NCI-H69 (cell line): ENCODE data around the gene FGFBP1.
"Not testable (repeated sequence)": the region's sequence is repeated elsewhere in the genome, so short reads cannot be mapped to it uniquely, and the experiment has no call there.

ENCODE experiments used
- DNase-seq: peaks from one replicate; lab custom pipeline; 2025; lab: John Stamatoyannopoulos, UW

The FGFBP1 gene

DNA sequence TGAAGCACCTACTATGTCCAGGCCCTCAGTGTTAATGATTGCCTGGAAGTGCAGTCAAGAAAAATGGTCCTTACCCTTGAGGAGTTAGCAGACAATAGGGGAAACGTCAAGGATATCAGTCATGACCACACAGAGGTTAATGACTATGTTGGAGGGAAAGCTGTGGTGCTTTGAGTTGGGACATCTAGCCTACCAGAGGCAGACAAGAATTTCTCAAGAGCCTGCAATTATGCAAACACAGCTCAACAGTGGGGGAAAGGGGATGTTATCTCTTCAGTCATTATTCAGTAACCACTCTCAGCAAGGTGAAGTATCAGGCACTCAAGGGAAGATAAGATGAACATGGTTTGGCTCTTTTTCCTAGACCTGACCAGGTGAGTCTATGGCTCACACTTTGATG lies 7.0 kb upstream of the FGFBP1 start:
- no peak for DNase-seq

DNA sequence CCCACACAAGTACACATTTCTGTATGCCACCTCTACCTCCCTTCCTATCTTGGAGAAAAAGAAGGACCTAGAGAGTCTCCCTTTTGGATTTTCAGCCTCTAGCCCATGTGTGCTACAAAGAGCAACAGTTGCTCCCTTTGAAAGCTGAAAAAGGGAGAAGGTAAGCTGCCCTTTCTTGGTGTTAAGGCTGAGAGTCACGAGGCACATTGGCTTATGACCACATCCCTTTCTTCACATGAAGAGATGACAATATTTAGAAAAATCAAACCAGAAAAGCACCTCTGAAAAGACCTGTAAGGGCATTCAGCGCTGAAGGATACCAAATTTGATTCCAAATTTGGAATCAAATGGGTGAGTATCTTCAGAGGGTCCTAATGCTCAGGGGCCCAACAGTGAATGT lies 6.4 kb upstream of the FGFBP1 start:
- no peak for DNase-seq

DNA sequence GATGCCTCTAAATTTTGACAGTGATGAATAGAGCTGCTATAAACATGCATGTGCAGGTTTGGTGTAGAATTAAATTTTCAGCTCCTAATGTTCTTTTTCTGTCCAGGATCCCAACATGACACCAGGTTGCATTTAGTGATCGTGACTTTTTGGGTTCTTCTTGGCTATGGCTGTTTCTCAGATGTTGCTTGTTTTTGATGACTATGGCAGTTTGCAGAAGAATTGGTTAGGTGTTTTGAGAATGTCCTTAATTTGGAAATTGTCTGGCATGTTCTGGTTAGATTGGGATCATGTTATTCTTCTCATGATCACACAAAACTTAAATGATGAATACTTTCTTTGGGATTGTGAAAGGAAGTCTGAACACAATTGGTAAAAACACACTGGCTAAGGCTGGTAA lies 3.7 kb upstream of the FGFBP1 start:
- no peak for DNase-seq

DNA sequence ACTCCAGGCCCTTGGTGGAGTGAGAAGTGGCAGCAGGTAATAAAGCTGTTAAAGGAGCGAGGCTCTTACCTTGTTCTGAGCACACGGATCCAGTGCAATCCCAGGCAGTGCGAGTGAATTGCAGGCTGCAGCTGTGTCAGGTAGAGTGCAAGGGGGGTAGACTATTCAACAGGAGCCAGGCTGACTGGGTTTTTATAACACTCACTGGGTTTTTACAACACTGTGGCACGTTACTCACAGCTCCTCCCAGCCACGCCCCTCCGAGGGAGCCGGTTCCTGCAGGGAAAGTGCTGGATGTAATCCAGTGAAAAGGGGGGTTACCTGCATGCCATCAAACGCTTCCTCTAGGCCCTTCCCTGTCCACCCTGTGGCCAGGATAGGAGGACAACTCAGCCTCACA lies 358 bp downstream of the FGFBP1 start:
- peak; percentile 20 for DNase-seq

DNA sequence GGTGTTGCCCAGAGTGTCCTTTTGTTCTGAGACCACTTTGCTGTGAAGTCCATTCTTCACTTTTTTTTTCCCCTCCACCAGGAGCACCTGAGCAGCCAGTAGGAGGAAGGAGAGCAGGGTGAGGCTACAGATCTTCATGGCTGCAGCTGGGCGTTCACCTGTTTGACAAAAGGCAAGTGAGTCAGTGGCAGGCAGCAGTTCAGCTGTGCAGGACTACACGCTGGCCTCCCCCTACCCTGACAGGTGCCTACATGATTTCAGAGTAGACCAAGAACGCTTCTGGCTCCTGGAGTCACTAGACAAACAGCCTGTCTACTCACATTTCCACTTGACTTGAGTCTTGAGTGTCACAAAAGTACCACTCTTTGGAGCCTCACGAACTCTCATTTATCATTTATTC lies 2.0 kb downstream of the FGFBP1 start:
- DNase-seq = no peak

DNA sequence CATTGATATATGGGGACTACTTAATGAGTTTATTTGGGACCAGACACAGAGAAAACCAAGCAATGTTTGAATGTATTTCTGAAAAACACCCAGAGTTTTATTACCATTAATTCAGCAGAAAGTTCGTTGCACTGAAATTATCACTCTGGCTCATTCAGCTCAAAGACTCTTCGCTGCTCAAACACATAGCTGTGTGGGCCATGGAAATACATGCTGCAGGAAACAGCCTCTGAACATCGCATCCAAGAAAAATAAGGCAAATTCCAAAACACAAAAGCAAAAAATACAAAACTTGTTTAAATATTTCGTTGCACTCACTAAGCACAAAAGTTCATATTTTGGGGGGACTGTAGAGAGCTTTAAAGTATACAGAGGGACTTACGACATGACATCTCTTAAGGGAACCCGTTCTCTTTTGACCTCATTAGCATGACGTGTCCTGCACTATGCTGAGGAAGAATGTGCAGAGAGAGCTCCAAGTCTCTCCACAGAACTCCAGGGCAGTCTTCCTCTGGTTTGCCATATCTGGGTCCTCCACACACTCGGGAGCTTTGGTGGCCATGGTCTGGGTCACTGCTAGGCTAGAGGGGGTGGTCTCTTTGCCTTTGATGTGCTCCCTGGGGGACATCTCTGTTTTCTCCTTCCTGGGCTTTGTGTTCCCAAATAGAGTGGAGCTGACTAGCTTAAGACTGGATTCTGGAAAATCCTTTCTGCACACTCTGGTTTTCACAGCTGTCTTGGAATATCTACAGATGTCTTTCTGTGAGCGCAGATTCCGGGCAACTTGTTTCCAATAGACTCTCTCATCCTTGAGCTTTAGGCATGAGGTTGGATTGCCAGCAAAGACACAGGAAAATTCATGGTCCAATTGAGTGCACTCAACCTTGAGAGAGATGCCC lies 2.8 kb downstream of the FGFBP1 start:
- no peak for DNase-seq

DNA sequence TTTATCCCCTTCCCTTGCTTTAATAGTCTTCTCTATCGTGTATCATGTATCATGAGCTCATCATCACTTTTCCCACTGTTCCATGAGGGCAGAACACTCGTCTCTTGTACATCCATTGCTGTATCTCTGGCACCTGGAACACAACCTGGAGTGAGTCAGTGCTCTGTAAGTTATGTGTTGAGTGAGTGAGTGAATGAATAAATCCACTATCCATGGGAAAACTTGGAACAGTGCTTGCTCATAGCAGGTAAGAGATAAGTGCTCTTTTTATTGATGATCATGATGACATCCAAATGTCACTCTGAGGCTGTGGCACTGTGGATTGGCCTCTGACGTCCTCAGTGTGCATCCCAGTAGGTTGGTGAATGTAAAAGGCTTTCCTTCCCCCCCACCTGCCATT lies 4.3 kb downstream of the FGFBP1 start:
- DNase-seq = no peak

DNA sequence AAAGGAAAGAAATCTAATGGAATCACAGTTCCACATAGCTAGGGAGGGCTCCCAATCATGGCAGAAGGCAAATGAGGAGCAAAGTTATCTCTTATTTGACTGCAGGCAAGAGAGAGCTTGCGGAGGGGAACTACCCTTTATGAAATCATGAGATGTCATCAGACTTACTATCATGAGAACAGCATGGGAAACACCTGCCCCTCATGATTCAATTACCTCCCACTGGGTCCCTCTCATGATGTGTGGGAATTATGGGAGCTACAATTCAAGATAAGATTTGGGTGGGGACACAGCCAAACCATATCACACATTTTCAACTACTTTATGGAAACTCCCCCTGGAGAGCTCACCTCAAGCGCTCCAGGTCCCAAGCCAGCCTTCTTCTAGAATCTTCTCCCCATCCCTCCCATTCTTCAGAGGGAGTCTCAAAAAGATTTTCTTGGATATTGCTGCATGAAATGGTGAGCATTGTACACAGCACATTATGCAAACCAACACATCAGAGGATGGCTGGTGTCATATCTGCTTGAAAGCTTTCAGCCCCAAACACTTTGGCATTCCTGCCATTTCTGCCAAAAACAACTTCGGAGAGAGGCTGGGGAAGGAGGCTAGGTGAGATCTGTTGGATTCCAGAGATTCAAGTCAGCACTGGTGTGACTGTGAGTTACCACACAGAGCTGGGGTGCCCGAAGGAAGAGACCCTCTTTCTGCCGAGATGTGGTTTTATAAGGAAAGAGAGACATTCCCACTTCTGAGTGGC lies 6.9 kb downstream of the FGFBP1 start:
- DNase-seq = no peak

DNA sequence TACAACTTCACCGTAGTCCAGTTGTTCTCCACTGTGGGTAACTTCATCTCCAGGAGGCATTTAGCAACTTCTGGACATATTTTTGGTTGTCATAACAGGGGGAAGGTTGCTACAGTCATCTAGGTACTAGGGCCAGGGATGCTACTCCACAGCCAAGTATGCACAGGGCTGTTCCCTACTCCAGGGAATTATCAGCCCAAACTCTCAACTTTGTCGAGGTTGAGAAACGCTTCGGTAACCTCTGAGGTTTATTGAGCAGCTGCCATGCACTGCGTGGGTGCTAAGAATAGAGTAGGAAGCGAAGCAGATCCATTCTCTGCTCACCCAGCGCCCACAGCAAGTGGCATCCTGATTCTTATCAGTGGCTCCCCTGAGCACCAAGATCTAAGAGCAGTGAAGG lies 8.2 kb downstream of the FGFBP1 start:
- no peak for DNase-seq

DNA sequence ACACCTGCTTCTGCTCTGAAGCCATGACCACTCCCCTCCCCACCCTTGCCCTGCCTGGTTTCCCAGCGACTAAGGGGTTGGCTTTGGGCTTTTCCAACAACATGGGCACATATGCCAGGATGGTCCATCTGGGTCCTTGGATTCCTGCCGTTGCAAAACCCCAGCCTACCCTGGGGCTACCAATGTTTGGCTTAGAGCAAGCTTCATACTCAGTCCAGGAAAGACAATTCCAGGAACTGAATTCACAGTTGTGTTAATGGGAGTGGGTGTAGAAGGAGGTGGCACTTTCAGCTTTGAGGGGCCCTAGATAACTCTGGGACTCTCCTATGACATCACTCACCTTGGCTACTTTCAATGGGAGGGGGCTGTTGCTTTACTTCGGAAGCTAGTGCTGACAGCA lies 9.0 kb downstream of the FGFBP1 start:
- no peak for DNase-seq

DNA sequence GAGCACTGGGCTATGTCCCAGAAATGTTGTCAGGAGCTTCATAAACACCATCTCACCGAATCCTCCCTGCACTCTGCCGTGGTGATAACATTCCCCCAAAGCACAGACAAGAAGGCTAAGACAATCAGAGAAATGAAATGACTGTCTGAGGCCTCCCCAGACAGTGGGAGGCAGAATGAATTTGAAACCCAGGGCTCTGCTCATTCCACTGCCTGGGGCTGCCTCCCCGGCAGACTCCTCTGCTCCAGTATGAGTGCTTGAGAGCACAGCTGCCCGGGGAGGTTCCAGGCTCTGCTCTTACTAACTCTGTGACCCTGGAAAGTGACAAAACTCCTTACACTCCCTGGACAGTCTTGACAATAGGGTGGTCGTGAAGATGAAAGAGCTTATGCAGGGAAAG lies 9.7 kb downstream of the FGFBP1 start:
- DNase-seq = no peak

DNA sequence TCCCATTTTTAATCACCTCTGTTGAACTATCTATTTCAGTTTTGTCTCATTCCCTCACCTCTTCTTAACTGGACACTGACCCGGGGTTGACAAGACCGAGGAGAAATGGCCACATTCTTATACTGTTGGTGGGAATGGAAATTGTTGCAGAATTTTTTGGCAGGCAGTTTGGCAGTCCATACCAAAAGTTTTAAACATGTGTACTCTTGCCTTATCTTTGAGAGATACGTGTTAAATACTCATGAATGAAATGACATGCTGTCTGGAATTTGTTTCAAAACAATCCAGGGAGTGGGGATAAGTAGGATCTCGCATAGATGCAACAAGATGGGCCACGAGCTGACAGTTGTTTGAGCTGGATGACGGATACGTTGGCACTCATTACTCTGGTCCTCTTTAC lies 12.1 kb downstream of the FGFBP1 start:
- no peak for DNase-seq

DNA sequence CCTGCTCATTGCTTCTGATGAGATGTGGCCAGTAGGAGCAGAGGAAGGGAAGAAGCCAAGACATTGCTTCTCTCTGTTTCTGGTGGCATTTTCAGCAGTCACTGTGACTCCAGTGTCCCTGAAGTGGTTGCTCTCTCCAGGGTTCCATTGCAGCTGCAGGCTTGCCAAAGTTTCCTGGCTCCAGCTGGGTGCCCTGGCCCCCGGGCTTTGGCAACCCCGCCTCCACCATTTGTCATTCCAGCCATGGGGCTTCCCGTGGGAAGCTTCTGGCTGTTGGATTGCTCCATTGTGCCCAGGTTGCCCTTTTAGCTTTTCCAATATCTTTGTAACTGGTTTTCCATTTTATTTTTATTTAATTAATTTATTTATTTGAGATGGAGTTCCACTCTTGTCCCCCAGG lies 12.7 kb downstream of the FGFBP1 start:
- no peak for DNase-seq

DNA sequence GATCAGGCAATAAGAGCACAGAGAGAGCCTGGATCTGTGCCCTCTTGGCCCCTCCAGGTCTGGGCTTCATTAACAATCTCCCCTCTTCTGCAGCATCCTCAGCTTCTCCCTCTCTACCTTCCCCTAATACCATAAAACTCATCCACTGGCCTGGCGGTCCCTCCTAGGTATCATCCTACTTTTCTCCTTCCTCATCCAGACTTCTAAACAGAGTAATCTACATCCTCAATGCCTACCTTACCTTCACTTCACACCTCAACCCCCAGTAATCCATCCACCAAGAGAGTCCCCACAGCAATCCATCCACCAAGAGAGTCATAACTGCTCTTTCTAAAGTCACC lies 17.0 kb downstream of the FGFBP1 start:
- no peak for DNase-seq

DNA sequence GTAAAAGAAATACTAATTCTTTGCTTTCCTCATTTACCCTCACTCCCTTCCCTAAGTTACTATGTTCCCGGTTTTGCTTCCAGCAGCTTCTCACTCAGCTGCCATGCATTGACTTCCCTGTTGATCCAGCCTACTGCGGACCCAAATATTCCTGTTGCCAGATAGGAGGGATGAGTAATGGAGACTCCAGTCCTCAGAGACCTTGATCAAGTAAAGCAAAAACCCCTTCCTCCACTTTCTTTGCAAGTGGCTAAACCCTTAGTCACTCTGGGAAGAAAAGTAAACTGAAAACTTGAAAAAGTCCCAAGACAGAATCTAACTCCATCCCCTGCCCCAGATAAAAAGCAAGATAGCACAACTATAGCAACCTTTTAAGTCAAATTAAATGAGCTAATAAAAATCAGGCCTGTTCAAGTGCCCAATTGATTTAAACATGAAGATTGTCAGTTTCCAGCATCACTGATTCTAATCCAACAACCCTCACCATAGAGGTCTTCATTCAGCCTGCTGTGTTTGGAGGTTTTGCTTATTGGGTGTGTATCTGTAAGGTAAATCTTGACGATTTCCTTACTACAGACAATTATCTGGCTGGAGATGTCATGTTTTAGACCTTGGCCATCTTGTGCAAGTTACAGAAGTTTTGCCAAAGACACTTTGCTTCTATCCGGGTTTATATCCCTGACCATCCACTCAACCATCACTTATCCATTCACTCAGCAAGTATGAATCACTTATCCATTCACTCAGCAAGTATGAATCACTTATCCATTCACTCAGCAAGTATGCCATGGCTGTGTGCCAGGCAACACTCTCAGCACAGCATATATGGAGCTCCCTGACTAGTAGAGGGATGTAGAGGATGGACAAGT lies 17.6 kb downstream of the FGFBP1 start:
- DNase-seq = peak; percentile 0

DNA sequence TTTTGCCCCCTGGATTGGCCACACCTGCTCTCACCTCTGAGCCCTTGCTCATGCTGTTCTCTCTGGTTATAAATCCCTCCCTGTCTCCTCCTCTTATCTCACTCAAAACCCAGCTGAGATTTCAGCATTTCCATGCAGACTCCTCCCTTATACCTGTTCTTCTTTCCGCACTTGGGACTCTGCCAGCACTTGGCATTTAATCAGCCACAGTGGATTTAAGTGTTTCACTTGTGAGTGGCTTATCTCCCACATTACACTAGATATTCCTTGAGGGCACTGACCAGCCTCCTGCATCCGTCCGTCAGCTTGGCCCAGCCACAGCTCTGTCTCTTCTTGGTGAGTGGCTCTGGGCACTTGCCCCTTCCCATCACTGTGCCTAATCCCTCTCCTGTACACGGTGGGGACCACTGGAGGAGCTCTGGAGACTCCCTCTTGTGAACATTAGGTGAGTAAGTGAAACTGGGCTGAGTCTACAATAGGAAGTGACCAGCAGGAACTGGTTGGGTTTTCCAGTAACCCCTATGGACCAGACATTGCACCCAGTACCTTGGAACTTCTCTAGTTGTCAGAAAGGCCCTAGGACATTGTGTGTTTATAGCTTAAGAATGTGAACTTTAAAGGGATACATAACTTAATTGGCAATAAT lies 19.9 kb downstream of the FGFBP1 start:
- DNase-seq = no peak

DNA sequence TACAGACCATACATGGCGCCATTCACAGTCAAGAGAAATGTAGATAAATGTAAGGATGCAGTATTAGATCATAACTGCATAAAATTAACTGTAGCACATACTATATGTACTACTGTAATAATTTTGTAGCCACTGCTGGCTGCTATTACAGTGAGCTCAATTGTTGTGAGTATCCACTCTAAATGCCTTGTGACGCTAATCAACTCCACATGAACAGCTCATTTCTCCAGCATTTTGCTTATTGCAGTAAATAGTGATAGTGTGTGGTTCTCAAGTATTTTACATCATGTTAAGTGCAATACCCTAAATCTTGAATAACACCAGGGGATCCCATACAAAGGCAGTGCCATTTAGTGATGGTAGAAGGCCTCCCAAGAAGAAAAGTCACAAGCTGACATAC lies 21.2 kb downstream of the FGFBP1 start:
- no peak for DNase-seq

DNA sequence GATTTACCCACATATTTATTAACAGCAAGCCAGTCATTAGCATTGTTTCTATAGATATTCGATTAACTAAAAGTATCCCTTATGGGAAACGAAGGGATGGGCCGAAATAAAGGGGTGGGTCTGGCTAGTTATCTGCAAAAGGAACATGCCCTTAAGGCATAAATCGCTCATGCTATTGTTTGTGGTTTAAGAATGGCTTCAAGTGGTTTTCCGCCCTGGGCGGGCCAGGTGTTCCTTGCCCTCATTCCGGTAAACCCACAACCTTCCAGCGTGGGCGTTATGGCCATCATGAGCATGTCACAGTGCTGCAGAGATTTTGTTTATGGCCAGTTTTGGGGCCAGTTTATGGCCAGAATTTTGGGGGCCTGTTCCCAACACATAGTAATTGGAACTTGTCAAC lies 22.2 kb downstream of the FGFBP1 start:
- not testable (repeated sequence) for DNase-seq

DNA sequence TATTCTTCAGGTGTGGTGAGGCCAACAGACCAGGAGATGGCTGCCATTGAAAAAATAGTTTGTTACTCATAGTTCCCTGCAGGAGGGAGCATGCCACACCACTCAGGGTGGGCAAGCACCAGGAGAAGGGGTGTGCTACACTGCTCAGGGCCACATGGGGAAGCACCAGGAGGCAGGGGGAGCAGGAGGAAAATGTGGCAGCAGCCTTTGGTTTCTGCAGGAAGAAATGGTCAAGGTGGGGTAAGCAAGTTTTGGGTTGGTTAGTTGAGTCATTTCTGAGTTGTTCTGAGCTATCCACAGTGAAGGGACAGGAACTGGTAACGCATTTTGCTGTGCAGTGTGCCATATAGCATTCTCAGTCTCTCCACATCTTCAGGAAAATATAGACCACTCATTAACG lies 23.8 kb downstream of the FGFBP1 start:
- no peak for DNase-seq

DNA sequence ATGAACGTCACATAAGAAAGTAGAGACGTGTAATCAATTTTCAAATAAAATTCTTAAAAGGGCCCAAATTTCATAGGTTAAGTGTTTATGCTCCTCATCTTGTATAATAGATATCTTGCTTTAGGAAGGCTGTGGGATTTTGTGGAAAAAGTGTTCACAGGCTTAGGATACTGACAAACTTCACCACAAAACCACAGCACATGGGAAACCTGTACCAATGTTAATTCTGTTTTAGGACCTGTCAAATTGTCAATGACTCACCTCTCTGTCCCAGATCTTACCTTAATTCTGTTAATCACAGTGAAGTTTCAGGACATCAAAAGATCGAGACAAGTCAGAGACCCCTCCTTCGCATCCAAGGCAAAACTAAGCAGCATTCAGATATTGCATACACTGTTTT lies 24.2 kb downstream of the FGFBP1 start:
- DNase-seq = no peak

DNA sequence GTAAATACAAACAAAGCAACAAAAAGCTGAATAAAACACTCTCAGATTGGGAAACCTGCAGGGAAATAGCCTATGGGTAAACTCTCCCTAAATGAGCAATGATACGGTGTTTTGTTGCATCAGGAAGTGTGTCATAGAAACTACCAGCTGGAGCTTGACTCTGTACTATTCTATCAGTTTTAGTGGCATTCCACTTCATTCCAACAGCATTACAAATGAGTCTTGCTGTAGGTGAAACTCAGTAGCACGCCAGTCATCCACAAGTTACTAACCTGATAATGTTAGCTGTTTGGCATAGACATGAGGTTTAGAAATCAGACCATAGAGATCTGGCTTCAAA lies 24.9 kb downstream of the FGFBP1 start:
- no peak for DNase-seq

DNA sequence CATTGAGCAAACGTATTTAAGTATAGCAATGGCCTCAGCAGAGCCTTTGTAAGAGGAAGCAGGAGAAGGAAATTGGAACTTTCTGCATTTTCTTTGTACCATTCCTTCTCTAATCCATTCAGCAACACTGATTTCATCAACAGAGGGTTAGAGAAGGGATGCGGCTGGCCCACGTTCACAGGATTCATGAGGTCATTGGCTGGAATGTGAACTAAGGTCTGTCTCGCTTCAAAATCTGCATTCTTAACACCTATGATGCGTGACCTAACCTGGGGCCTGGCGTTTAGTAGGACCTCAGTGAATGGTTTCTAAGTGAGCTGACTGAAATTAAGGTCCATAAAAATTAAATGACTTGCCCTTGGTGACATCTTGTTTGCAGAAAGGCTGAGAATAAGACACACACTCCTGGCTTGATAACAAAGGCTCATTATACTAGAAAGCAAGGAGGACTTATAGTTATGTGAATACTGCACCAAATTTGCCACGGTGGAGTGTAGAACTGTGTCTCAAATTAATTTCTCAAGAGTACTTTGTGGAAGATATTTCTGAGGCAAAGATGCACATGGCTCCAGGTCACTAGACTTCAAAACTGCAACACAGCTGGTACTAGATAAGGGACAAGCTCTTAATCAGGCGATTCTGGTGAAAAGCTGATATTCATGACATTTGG lies 25.4 kb downstream of the FGFBP1 start:
- DNase-seq = no peak
